Astrocyte (in vitro differentiated cells and primary cell): ENCODE data around the gene HDGFL3.

Source experiments
- EZH2 ChIP-seq: IDR thresholded peaks from 2 replicates; pipeline ENCODE4 v1.6.1; 2012; ENCODE audit warnings: mild to moderate bottlenecking, low read length, inconsistent platforms; ENCODE audit not compliant: insufficient read depth
- TF ChIP-seq, protein P1 (sequence below): IDR thresholded peaks from 2 replicates; pipeline ENCODE4 v1.5.1; 2011; ENCODE audit warnings: low read depth, mild to moderate bottlenecking, inconsistent platforms, low read length, moderate library complexity; ENCODE audit not compliant: insufficient read depth

DNA sequence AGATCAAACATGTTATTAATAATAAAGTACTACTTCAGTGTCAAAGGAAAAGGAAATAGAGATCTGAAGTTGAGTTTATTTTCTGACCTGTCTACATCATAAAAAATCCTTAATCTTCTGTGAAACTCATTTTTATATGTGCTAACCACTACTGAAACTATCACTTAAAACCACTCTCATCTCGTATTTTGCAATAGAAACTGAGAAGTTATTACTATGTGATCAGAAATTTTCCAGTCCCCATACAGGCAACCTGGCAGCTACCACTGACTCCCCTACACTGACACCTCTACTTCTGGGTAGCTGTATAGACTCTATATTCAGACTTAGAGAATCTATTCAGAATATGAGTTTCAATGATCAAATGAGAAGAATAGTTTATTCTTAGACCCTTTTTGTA lies 8.3 kb downstream of the HDGFL3 start:
- TF ChIP-seq, protein P1, sequence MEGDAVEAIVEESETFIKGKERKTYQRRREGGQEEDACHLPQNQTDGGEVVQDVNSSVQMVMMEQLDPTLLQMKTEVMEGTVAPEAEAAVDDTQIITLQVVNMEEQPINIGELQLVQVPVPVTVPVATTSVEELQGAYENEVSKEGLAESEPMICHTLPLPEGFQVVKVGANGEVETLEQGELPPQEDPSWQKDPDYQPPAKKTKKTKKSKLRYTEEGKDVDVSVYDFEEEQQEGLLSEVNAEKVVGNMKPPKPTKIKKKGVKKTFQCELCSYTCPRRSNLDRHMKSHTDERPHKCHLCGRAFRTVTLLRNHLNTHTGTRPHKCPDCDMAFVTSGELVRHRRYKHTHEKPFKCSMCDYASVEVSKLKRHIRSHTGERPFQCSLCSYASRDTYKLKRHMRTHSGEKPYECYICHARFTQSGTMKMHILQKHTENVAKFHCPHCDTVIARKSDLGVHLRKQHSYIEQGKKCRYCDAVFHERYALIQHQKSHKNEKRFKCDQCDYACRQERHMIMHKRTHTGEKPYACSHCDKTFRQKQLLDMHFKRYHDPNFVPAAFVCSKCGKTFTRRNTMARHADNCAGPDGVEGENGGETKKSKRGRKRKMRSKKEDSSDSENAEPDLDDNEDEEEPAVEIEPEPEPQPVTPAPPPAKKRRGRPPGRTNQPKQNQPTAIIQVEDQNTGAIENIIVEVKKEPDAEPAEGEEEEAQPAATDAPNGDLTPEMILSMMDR = no peak
- no peak for TF ChIP-seq EZH2
